ENCODE results near the gene AP2M1.

AP2M1 gene

DNA sequence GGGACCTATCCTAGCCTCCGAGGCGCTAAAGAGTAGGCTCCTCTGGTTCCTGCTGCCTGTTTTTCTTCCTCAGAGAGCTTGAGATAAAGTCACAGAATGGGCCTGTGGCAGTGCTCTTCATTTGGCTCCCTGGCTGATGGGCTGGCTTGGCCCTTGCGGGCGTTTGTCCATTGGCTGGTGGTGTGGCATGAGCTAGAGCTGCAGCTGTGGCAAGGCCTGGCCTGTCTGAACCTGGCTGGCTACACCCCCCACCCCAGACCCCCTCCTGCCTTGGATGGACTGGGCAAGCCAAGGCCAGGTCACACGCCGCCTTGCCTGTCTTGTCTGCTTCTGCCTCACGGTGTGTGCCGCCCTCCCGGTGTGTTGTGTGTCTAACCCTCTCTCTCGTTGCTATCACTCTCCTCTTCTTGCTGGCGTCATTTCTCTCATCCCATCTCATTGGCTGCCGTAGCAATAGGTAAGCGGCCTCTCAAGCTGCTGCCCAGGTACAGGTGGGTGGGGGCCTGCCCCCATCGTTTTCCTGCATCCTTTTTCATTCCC lies 3.2 kb downstream of the AP2M1 start:
- no peak overlapping the region for H3K4me3 ChIP-seq (ENCODE audit: low read depth, low read length)

DNA sequence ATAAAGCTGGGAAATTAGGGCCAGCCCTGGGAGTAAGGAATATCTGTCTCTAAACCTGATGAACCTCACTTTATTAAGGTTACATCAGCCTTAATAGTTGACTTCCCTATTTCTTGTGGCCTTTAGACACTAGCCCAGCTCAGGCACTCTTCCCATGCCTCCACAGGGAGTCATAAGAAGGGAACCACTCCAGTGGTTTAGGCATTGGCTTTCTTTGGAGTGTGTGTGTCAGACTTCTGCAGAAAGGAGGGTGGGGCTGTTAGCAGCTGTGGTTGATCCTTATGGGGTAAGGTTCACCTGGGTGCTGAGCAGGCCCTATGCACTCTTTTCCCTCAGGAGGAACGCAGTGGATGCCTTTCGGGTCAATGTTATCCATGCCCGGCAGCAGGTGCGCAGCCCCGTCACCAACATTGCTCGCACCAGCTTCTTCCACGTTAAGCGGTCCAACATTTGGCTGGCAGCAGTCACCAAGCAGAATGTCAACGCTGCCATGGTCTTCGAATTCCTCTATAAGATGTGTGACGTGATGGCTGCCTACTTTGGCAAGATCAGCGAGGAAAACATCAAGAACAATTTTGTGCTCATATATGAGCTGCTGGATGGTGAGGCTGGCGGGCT lies 4.0 kb downstream of the AP2M1 start:
- H3K4me3 ChIP-seq (ENCODE audit: low read depth, low read length) = no peak overlapping the region

DNA sequence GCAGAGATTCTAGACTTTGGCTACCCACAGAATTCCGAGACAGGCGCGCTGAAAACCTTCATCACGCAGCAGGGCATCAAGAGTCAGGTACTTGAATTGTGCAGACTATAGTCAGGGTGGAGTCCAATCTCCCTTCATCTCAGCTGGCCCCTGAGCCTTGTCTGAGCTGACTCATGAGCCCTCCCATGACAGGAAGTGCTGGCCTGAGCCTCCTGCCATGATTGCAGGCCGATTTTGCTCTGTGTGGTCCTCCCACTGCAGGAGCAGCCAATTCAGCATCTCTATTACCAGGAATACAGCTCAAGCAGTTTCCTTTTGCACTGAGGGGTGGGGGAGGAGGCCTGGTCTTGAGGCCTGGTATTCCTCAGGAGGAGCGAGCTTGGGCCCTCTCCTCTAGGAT lies 5.5 kb downstream of the AP2M1 start:
- H3K4me3 ChIP-seq (ENCODE audit: low read depth, low read length) = no peak overlapping the region

DNA sequence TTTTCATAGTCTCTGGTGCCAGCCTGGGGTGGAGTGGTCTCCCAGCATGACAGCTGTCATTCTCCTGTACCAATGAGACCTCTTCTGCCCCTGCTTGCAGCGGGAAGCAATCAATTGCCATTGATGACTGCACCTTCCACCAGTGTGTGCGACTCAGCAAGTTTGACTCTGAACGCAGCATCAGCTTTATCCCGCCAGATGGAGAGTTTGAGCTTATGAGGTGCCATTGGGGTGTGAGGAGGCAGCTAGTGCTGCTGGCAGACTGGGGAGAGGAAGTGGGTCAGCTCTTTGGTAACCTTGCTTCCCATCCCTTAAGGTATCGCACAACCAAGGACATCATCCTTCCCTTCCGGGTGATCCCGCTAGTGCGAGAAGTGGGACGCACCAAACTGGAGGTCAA lies 6.9 kb downstream of the AP2M1 start:
- no peak overlapping the region for H3K4me3 ChIP-seq (ENCODE audit: low read depth, low read length)

DNA sequence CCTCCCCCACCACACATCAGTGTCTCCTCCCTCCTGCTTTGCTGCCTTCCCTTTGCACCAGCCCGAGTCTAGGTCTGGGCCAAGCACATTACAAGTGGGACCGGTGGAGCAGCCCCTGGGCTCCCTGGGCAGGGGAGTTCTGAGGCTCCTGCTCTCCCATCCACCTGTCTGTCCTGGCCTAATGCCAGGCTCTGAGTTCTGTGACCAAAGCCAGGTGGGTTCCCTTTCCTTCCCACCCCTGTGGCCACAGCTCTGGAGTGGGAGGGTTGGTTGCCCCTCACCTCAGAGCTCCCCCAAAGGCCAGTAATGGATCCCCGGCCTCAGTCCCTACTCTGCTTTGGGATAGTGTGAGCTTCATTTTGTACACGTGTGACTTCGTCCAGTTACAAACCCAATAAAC lies 9.0 kb downstream of the AP2M1 start:
- H3K4me3 ChIP-seq (ENCODE audit: low read depth, low read length) = no peak overlapping the region

DNA sequence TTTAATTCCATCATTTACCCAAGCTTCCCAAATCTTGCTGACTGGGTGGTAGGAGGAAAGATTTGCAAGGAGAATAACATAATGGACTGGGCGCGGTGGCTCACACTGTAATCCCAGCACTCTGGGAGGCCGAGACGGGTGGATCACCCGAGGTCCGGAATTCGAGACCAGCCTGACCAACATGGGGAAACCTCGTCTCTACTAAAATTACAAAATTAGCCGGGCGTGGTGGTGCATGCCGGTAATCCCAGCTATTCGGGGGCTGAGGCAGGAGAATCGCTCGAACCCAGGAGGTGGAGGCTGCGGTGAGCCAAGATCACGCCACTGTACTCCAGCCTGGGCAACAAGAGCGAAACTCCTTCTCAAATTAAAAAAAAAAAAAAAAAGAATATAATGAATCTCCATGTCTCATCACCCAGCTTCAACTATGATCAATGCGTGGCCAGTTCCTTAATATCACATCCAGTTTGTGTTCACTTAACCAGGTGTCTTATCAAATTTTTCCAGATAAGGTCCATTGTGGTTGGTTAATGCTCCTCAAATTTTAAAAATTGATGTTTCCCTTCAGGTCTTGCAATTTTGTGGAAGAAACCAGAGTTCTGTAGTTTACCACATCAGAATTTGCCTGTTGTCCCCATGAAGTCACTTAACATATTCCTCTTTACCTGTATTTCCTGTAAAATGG lies 10.0 kb downstream of the AP2M1 start:
- H3K4me3 ChIP-seq (ENCODE audit: low read depth, low read length) = no peak overlapping the region

DNA sequence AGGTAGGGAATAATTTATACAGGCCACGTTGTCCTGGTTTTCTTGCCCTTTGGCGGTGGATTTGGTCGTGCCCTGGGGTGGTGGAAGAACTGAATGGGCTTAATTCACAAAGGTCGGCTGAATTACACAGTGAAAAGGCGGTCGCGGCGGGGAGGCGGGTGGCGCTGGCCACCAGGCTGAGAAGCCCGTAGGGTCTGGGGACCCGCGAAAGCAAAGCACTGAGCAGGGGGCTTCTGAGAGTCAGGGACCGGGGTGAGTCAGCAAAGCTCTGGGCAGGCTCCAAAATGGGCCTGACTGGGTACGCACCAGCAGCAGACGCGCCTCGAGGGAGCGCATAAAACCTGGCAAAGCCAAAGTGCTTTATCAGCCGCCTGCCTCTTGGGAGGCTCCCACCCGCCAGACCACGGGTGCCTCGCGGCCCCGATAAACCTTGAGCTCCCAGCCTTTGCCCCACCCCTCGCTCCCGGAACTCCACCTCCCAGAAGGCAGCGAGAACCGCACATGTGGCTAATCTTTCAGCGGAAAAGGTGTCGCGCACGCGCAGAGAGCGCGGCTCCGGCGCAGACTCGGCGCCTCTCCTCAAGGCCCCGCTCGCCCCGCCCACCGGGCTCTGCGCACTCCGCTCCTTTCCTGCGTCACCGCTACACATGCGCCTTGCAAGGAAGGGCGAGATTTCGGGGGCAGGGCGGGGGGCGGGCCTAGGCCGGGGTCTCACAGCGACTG lies 11.0 kb downstream of the AP2M1 start:
- peak overlapping the region; percentile 98 for H3K4me3 ChIP-seq (ENCODE audit: low read depth, low read length)

DNA sequence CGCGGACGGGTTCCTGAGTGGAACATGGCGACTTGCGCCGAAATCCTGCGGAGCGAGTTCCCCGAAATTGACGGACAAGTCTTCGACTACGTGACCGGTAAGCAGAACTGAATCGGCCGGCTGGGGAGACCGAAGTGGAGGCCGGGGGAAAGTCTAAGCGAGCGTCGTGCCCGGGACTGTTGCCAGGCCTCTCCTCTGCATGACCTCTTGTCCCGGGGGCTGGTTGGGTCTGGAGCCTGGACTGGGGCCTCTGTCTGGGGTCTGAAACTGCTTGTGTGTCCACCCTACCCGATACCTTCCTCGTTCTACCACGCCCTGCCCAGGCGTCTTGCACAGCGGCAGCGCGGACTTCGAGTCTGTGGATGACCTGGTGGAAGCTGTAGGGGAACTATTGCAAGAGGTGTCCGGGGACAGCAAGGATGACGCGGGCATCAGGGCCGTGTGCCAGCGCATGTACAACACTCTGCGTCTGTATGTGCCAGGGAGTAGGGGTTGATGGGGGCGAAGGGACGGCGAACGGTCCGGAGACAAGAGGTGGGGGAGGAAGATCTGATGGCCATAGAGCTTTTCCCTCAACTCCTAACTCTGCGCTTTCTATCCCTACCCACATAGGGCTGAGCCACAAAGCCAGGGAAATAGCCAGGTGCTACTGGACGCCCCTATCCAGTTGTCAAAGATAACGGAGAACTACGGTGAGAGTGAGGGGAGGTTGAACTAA lies 11.7 kb downstream of the AP2M1 start, which contains the start of gene ABCF3:
Gene ABCF3 (plus strand): TSS at position 16 of the 718 bp plus-strand sequence. CDS start 9 bp downstream, at position 25.
- peak within 1 kb of the TSS; percentile 98 for H3K4me3 ChIP-seq (ENCODE audit: low read depth, low read length)

DNA sequence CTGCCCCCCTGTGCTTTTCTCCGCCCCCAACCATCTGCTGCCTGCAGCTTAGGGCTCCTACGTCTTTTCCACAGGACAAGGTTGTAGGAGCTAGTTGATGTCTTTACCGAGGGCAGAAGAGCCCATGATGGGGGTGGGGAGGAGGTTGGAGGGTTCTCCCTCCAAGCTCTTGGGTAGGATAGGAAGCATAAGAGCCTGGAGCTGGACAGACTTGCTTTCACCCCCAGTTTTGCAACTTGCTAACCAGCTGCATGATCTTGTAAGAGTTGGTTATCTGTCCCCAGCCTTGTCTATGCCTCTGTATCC lies 12.2 kb downstream of the AP2M1 start:
- H3K4me3 ChIP-seq (ENCODE audit: low read depth, low read length) = peak overlapping the region; percentile 98

DNA sequence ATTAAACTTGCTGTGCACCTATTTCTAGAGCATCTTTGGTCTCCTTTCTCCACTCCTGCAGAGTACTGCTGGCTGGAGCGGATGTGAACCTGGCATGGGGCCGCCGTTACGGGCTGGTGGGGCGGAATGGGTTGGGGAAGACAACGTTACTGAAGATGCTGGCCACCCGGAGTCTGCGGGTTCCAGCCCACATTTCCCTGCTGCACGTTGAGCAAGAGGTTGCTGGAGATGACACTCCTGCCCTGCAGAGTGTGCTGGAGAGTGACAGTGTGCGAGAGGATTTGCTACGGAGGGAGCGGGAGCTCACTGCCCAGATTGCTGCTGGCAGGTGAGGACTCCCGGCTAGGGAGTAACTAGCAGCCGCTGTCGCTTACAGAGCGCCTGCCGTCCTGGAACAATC lies 13.4 kb downstream of the AP2M1 start:
- H3K4me3 ChIP-seq (ENCODE audit: low read depth, low read length) = no peak overlapping the region

DNA sequence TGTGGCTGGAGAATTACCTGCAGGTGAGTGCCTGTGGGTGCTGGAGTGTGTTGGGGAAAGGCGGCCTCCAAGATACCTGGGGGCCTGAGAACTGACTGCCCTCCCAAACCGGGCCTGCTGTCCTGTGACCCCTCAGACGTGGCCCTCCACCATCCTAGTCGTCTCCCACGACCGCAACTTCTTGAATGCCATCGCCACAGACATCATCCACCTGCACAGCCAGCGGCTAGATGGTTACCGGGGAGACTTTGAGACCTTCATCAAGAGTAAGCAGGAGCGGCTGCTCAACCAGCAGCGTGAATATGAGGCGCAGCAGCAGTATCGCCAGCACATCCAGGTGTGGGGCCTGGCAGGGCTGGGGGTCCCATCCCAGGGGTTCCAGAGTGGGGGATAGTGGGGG lies 14.8 kb downstream of the AP2M1 start:
- H3K4me3 ChIP-seq (ENCODE audit: low read depth, low read length) = no peak overlapping the region

DNA sequence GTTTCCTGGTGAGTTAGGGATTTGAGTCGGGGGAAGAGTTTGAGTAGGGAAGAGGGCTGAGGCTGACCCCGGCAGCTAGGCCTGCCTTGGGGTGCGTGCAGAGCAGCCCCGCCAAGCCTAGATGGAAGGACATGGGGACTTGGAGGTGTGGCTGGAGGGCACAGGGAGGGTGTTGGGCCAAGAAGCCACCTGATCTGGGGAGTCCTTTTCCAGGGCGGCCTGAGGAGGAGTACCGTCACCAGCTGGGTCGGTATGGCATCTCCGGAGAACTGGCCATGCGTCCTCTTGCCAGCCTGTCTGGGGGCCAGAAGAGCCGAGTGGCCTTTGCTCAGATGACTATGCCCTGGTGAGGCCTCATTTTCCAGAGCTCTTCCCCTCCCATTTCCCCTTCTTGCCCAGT lies 18.2 kb downstream of the AP2M1 start:
- no peak overlapping the region for H3K4me3 ChIP-seq (ENCODE audit: low read depth, low read length)

DNA sequence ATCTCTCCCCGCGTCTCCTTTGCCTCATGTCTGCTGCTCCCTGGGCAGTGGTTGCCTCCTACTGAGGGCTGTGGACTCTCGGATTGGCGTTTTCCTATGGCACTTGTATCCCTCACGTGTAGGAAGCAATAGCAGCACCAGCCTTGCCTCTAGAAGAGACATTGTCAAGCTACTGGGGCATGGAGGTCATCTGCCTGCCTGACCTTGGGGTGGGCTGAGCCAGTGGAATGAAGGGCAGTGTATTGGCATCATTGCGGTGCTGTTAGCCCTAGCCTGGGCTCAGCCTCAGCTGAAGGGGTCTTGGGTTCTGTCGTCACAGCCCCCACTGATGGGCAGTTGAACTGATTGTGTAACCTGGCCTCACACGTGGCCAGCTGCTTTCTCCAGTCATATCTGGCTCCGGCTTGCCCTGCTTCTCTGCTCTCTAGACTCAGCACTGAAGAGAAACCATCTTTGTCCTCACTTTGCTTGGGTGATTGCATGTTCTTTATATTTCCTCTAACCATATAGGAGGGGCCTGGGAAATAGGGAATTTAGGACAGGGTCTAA lies 19.4 kb downstream of the AP2M1 start:
- no peak overlapping the region for H3K4me3 ChIP-seq (ENCODE audit: low read depth, low read length)

DNA sequence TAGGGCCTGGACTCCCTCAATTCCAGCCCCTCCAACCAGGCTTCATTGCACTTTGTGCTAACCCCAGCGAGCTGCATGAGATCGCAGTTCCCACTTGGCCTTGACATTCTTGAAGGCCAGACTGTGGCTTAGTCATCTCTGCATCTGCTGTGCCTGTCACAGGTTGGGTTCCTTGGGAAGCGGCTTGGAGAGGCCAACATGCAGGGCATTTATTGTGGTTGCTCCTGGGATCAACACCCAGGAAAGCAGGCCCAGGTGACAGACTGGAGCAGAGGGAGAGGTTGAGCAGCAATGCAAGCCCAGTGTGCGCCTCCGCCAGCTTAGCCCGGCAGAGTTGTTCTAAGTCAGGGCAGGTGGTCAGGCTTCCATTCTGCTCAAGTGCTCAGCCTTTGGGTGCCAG lies 21.9 kb downstream of the AP2M1 start:
- H3K4me3 ChIP-seq (ENCODE audit: low read depth, low read length) = no peak overlapping the region

DNA sequence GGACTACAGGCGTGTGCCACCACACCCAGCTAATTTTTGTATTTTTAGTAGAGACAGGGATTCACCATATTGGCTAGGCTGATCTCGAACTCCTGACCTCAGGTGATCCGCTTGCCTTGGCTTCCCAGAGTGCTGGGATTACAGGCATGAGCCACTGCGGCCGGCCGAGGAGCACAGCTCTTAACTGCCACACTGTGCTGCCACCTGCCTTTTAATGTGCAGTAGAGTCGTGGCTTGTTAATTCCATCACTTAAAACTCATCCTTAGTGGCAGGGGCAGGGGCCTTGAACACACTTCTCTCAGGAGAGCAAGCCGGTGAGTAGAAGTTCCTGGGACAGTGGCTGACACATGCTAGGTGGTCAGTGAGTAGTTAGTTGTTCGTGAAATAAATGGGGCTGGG lies 23.9 kb downstream of the AP2M1 start:
- H3K4me3 ChIP-seq (ENCODE audit: low read depth, low read length) = no peak overlapping the region

DNA sequence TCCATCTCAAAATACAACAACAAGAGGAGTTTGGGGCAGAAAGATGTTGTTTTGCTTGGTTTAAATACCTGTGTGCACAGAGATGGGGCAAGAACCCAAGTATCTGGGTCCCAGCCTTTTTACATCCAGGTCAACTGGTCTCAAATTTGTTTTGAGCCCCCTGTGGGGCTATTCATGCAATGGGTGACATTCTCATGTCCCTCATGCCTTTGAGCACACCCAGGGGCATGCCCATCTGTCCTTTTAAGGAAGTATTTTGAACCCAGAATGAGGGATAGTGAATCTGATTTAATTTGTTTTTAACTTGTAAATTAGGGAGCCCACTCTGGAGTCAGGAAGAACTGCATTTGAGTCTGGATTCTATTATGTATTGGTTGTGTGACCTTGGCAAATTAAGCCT lies 26.2 kb downstream of the AP2M1 start:
- no peak overlapping the region for H3K4me3 ChIP-seq (ENCODE audit: low read depth, low read length)

DNA sequence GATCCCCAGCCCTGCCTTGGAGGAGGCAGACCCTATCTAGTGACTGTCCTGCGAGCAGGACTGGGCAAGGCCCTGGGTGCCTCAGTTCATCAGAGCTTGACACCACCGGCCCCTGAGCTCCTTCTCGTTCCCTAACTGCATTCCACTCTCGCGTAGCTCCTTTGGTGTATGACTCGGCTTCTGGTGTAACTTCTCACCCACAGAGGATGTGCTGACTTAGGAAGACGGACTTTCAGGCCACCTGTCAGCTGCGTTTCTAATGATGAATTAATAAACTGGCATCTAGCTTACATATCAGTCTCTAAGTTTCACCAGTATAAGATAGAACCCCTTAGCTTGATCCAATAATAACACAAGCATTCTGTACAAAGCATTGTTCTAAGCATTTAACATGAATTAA lies 28.9 kb downstream of the AP2M1 start:
- no peak overlapping the region for H3K4me3 ChIP-seq (ENCODE audit: low read depth, low read length)

DNA sequence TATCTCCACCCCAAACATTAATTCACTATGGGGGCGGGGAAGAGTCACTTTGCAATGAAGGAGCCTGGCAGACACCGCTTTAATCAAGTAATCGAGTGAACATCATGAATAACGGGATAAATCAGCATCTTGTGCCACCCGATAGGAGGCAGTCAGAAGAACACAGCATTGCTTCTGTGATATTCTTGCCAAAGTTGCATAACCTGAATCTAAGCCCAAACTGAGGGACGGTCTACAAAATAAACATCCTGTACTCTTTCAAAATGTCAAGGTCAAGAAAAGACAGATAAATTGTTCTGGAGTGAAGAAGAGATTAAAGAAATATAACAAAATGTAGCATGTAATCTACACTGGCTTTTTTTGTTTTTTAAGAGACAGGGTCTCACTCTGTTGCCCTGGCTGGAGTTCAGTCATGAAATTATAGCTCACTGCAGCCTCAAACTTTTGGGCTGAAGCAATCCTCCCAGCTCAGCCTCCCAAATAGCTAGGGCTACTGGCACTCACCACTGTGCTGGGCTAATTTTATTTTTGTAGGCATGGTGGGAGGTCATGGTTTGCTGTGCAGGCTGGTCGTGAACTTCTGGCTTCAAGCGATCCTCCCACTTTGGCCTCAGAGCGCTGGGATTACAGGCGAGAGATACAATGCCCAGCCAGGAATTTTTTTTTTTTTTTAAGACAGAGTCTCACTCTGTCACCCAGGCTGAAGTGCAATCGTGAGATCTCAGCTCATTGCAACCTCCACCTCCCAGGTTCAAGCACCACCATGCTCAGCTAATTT lies 34.7 kb downstream of the AP2M1 start:
- H3K4me3 ChIP-seq (ENCODE audit: low read depth, low read length) = no peak overlapping the region

DNA sequence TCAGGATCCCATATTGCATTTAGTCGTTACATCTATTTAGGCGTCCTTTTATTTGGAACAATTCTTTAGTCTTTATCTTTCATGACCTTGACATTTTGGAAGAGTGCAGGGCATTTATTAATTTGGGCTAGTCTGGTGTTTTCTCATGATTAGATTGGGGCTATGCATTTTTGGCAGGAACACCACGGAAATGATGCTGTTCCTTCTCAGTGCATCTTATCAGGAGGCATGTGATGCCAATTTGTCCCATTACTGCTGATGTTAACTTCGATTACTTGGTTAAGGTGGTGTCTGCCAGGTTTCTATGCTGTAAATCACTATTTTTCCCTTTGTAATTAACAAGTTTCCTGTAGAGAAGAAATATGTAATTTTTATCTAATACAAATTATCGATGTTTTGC lies 36.6 kb downstream of the AP2M1 start:
- H3K4me3 ChIP-seq (ENCODE audit: low read depth, low read length) = no peak overlapping the region

DNA sequence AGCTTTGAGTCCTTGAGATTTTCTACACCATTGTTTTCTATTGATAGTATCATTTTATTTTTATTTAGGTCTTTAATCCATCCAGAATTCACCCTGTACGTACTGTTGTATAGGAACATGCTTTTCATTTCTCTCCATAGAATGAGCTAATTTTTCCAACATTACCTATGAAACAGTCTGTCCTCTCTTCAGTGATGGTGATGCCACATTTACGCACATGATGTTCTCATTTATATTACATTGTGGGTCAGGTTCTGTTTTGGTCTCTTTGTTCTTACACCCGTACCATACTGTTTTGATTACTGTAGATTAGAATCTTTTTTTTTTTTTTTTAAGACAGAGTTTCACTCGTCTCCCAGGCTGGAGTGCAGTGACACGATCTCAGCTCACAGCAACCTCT lies 37.1 kb downstream of the AP2M1 start:
- no peak overlapping the region for H3K4me3 ChIP-seq (ENCODE audit: low read depth, low read length)
